Glomerular visceral epithelial cell (primary cell): Measurements from ENCODE around the gene SH3BGRL.

Experiments used
- DNase-seq: peaks from one replicate; pipeline ENCODE4 v3.0.0-alpha.2; 2016; ENCODE audit errors: extremely low spot score

SH3BGRL gene

DNA sequence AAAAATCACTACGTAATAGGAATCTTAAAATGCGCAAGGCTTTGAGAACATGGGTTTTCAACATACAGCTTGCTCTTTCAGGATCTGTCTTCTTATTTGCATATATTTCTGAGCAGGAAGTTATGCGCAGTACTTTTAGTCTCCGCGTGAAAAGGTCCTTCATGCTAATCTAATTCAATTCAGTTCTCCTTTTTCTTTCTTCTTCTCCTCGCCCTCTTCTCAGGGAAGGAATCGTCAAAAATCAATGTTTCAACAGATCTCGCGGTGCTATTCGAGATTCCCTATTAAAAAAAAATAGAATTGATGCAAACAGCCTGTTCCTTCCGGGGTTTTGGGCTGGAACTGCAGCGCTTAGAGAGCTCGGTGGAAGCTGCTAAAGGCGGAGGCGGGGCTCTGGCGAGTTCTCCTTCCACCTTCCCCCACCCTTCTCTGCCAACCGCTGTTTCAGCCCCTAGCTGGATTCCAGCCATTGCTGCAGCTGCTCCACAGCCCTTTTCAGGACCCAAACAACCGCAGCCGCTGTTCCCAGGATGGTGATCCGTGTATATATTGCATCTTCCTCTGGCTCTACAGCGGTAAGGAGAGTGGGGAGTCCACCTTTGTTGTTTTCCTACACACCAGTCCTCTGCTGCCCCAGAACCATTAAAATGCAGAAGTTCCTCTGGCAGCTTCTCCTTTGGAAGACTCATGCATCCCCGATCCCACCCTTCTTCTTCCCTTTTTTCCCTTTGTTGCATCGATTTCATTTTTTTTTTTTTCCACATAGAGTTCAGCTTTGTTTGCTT, at the start of gene SH3BGRL, which contains the start of gene HMGN5:
Gene SH3BGRL (plus strand): TSS at position 432 of the 785 bp plus-strand sequence. CDS start 99 bp downstream, at position 531.
Gene HMGN5 (minus strand): TSS at position 243 of the 785 bp plus-strand sequence. CDS start 80,364 bp downstream, outside the sequence.
- DNase-seq, result peak; percentile 81

DNA sequence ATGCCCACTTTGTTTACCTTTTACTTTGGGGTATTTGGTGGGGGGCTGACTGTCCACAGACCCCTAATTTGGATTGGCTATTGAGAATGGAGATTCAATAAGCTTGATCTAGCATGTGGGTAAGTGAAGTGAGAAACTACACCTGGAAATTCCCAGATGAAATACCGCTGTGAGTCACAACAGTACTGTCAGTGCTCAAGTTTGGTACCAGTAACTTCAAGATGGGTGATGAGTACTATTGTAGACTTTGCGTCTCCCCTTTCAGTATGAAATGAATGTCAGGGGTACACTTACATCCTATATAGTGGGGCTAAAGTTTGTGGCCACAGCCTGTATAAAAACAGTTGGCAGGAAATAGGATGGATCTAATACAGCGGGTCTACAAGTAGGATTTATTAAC, 33.5 kb upstream of the SH3BGRL start:
- DNase-seq, result no peak

DNA sequence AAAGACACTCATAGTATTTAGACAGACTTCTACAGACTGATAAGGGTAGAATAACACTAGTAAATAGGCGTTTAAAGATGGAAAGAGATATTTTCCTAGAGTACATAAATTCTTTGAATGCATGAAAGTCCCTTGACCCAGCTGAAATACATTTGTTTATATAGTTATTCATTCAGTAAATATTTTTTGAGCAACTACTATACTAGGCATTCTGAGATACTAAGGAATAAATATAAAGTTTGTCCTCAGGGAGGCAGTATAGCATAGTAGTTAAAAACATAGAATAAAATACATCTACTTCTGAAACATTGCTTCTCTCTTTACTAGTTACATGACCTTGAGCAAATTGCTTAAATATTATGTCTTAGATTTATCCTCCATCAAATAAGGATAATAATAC, 27.6 kb upstream of the SH3BGRL start:
- DNase-seq, result no peak

DNA sequence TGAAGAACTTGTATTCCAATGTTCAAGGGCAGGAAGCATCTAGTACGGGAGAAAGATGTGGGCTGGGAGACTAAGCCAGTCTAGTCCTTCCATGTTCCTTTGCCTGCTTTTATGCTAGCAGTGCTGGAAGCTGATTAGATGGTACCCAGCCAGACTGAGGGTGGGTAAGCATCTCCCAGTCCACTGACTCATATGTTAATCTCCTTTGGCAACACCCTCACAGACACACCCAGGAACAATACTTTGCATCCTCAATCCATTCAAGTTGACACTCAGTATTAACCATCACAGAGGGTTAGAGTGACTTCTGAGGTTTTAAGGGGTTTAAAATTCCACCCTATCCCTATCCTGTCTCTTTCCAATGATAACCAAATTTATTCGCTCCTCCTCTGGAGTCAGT, 6.6 kb upstream of the SH3BGRL start:
- DNase-seq, result no peak

DNA sequence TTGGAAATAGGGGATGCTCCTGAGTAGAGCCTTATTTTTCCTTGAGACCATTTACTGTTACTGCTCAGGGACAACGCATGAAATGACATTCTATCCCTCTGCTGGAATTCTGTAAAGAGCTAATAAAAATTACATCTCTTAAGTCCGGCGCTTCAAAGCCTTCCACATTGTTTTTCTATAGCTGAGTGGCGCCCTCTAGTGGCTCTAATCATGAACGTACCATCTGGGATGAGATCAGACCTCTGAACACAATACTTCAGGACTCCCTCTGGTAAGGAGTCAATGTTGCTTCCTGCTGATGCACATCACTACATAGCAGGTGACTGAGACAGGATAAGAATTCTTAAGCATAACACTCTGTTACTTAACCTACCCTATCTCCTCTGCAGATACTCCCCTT, 6.2 kb upstream of the SH3BGRL start:
- peak; percentile 55 for DNase-seq

DNA sequence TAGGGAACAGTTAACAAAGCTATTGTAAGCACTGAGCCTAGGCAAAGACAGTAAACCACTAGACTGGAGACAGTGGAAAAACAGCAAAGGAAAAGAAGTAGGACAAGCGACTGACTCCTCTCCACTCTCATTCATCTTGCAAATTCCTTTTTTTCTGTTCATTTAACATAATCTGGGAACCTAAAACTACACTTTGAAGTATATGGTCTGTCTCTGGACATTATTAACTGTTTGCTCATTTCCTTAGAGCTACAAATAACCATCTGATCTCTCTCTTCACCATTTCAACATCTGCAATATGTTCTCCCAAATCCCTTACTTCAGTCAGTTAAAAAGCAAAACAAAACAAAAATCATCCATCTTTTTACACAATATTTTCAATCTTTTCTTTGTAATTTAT, 831 bp upstream of the SH3BGRL start:
- no peak for DNase-seq

DNA sequence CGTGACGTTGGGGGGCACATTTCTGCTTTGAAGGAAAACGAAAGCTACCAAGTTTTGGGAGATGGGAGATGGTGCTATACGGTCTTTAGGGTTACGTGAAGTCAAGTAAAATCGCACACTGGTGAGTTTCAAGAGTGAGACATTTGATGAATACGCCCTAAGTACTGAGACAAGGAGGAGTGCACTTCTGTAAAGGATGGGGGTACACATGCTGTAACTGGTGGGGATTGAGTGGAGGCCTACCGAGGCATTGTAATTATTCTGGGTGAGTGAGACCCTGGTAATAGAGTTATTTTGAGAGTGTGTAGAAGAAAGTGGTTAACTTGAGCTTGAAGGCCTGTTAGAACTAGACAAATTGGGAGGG, 536 bp downstream of the SH3BGRL start:
- DNase-seq, result peak; percentile 3

DNA sequence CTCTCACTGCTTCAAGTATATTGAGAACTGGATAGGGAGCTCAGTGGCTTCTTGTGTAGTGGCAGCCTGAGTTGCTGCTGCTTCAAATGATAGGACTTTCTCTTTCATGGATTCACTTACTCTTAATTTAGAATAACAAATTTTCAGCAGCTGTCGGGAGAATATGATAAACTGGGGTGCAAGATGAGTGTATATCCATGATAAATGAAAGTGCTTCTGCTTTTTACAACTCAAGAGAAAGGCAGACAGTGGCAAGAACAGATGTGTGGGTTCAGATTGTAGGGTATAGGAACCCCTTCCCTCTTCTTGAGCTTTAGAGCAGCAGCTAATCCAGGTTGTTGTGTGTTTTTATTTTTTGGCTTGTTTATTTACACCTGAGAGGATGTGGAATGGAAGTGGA, 1.0 kb downstream of the SH3BGRL start:
- no peak for DNase-seq

DNA sequence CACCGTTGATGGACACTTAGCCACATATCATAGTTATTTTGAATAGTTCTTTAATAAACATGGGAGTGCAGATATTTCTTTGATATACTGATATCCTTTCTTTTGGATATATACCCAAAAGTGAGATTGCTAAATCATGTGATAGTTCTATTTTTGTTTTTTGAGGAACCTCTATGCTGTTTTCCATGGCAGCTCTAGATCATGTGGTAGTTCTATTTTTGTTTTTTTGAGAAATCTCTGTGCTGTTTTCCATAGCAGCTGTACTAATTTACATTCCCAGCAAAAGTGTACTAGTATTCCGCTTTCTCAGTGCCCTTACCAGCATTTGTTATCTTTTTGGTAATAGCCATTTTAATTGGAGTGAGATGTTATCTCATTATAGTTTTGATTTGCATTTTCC, 3.6 kb downstream of the SH3BGRL start:
- DNase-seq, result no peak

DNA sequence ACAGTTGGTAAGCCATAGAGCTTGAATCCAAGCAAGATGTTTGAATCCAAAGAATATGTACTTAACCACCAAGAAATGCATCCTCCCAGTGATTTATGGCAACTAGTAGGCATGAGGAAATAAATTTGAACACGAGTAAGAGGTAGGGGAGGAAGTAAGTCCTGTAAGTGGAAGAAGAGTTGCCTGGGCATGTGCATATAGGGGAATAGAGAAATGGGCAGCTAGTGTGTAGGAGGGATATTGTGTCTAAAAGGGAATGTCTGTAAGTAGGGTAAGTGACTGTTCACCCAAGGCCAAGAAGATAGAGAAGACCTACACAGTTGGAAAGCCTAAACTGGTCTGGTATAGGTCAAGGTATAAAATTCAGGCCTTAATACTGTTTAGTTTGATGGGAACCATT, 4.6 kb downstream of the SH3BGRL start:
- DNase-seq, result no peak

DNA sequence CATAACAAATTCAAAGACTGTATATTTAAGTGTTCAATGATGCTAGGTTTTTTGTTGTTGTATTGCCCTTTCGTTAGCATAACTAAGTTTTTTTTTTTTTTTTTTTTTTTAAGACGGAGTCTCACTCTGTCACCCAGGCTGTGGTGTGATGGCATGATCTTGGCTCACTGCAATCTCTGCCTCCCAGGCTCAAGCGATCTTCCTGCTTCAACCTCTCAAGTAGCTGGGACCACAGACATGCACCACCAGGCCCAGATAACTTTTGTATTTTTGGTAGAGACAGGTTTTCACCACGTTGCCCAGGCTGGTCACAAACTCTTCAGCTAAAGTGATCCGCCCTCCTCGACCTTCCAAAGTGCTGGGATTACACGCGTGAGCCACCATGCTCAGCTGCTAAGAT, 7.0 kb downstream of the SH3BGRL start:
- DNase-seq, result no peak

DNA sequence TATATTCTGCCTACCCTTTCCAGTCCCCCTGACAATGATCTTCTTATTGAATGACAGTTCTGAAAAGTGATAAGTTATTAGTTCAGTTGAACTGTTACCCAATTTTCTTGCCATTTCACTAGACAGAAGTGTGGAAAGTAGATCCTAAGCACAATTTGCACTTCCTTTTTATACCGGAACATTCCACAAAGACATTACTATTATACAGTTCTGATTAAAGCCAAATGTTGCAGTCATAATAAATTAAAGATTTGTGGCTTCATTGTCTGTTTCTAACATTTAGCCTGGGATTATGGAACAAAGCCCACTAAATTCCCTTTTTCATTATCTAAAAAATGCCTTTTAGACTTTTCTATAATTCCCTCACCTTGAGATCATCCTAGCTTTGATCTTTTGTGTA, 13.8 kb downstream of the SH3BGRL start:
- DNase-seq, result no peak

DNA sequence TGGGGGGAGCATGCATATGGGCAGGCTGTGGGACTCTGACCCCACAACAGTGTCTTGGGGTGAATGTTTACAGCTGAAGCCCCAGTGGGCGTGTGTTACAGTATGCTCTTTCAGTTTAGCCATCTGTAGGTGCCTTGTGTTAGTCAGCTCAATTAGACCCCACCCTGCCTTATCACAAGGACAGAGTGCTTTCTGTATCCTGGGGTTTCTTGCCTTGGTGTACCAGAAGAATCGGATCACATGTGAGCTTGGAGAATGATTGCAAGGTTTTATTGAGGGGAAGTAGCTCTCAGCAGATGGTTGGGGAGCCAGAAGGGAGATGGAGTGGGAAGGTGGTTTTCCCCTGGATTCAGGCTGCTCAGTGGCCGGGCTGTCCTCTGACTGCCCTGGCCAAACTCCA, 27.3 kb downstream of the SH3BGRL start:
- no peak for DNase-seq

DNA sequence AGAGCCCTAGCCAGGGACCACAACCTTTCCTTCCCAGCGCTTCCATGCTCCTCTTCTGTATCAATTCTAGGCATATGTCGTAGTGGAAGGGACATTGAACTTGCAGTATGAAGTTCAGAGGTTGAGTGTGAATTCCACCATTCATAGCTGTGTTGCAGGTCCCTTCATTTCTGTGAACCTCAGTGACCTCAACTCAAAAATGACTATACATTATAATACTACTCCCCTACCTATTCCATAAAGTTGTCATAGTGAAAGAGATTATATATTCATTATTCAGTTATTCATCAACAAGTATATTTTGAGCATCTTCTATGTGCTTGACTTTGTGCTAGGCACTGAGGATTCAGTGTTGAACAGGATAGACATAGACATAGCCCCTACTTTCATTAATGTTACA, 28.0 kb downstream of the SH3BGRL start:
- no peak for DNase-seq

DNA sequence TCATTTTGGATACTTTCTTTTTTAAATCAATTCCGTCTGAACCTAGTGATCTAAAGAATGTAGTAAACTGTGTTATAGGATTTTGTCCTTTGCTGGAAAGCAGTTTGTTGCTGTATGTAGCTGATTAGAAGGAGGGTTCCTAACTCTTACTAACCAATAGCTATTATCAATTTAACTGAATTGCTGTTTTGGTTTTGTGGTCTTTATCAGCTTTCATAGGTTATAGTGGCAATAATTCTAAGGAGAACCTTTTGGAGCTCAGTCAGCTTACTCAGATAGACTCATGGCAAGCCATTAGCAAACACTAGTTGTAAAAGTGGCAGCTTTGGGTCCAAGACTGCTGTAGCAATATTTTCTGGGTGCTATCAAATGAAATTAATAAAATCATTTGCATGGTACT, 29.6 kb downstream of the SH3BGRL start:
- no peak for DNase-seq

DNA sequence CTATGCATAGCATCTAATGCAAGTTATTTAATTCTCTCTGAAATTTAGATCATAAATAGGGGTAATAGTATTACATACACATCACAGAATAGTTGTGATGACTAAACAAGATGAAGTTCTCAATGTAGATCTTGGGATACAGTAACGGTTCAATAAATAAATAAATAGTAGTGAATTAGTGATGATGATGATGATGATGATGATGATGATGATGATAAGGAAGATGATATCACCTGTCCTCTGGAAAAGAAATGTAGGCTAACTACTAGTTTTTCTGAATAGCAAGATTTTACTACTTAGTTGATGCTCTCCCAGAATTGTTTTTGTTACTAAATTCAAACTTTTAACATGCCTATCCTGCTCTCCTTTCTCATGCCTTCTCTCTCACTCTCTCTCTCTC, 30.3 kb downstream of the SH3BGRL start:
- DNase-seq, result no peak

DNA sequence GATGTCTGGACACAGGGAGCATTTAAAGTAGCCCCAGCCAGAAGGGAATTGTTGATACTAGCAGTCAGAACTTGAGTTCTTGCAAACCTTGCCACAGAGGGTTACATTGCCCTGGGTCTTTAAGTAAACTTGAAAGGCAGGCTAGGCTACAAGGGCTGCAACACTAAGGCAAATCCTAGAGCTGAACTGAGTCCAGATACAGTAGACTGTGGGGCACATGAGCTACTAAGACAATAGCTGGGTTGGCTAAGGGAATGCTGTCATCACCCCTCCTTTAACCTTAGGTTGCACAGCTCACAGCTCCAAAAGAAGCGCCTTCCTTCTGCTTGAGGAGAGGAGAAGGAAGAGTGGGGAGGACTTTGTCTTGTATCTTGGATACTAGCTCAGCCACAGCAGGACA, 35.6 kb downstream of the SH3BGRL start:
- DNase-seq, result no peak

DNA sequence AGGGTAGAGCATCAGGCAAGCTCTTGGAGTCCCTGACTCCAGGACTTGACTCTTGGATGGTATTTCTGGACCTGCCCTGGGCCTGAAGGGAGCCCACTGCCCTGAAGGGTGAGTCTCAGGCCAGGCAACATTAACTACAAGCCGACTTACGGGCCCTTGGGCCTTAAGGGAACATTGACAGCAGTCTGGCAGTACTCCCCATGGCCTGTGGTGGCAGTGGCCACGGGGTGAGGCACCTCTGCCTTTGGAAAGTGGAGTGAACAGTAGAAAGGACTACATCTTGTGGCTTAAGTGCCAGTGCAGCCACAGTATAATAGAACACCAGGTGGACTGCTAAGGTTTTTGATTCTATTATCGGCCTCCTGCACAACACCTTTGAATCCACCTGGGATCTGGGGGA, 36.3 kb downstream of the SH3BGRL start:
- no peak for DNase-seq

DNA sequence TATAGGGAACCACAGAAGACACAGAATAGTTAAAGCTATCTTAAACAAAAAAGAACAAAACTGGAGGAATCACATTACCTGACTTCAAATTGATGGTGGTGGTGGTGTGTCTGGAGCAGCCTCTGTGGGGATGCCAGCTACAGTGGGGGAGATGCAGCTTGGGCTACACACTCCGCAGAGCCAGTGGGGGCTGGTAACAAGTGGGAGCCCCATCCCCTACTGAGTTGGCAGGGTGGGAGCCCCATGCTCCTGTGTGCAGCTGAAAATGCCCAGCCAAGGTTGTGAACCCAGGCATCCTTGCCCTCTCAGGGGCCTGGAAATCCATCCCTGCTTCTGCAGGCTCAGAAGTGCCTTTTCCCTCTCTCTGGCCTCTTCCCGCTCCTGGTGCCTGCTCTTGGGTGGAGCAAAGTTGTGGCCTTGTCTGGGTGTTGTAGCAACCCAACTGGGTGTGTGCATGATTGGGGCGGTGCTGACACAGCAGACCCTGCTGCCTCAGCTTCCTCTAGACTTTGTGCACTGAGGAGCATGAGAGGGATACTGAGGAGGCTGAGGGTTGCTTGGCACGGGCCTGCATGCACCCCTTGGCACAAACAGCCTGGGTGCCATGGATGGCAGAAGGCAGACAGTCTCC, 38.9 kb downstream of the SH3BGRL start:
- DNase-seq, result no peak

DNA sequence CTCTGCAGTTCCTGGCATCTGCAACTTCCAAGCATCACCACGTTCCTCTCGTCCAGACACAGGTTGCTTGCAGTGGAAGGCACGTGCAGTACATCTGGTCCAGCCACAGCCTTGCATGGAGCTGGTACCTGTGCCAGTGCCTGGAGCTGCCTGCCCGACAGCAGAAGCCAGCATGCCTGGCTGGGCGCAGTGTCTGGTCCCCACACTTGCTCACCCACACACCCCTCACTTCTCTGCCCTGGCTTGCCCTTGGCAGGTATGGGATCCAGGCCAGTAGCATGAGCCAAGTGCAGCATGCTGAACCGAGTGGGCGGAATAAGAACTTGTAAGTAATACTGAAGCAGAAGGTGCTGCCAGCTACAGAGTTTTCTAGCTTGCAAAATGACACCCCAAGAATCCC, 39.9 kb downstream of the SH3BGRL start:
- DNase-seq, result no peak

DNA sequence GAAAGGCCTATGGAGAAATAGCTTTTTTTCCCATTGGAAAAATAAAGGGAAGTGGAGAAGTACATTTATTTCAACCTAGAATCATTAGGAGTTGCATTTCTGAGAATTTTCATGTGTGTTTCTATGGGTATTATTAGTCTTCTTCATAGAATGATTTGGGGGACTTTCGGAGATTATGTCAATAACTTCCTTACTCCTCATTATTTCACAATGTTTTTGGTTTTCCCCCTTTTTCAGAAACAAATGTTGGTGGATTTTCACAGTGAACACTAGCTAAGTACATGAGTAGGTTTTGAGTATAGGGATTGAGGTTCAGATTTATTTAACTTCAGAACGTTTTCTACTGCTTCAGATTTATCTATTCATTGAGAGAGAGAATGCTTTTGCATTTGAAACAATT, 54.0 kb downstream of the SH3BGRL start:
- no peak for DNase-seq

DNA sequence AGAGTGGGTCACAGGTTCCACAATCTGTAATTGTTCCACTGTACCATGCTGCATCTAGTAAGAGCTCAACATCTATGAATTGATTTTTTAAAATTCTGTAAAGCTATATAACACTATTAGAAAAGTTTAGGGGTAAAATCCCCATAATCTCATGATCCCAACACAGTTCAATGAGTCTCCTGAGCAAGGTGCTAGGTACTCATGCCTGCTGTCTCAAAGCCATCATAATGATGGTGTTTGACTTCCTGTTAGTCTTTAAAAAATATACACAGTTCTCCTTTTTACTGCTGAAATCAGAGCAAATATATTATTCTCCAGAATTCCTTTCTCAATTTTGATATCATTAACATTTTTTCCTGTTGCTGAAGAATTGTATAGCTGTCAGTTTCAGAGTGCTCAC, 55.9 kb downstream of the SH3BGRL start:
- no peak for DNase-seq

DNA sequence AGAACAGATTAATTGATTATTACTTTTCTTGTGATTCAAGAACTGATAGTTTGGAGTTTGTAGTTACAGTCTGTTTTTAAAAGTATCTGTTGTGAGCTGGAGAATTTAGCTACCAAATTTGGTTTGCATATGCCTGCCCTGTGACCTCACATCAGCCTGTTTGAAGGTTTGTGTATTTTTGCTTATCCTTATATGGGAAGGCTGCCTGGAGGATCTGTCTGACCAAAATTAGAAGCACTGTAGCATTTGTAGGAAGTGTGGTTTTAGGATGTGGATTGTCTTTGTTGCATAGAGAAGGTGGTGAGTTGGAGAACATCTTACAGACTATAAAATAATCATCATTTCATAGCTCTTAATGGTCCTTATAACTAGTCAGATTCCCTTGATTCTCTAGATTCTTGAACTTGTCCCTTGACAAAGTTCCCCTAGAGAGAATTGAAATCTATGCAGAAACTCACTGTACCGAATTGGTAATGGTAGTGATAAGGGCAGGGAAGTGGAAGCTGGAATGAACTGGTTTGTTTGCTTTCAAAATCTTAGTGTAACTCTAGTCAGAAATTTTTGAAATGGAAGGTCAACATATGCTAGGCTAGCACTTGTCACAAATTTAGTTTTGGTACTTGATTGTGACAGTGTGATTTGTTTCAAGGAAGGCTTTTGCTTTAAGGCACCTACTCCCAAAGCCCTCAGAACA, 57.3 kb downstream of the SH3BGRL start:
- no peak for DNase-seq
